Measurements from ENCODE around the gene ARRB1. TPM values are rescaled to one million over a fixed set of nuclear protein-coding genes. Genes with fewer than 3 reads are reported as not detected.

Gene ARRB1
- total RNA-seq, 5 donors from 2014 or later (not counting 1 experiment from before 2014, with no cell fraction given), result 37.2 to 57.3 (median 47.3) TPM

- Mint-ChIP-seq H3K4me1 (peaks cover 0 to 10% (median 5%) of the 10 kb centered on the region in 3 donors), H3K4me3 (no peak overlapping the region), H3K27ac (no peak overlapping the region), H3K9me3 (no peaks in the 10 kb centered on the region), H3K27me3 (no peaks in the 10 kb centered on the region), H3K36me3 (peaks cover 7% of the 10 kb centered on the region)
- Histone ChIP-seq H3K27me3 (replicated peaks in 1 of 2; ENCODE audit: control insufficient read depth in 2 of 2, extremely low read depth in 1 of 2, insufficient read depth in 2 of 2, low read length in 1 of 2) (no peaks in the 10 kb centered on the region), H3K4me1 (ENCODE audit: control insufficient read depth in 1 of 2, extremely low read depth in 1 of 2, insufficient read depth in 2 of 2, low read length in 2 of 2) (no peaks in the 10 kb centered on the region), H3K27ac (ENCODE audit: low read length) (no peak overlapping the region), H3K36me3 (ENCODE audit: control insufficient read depth in 2 of 2, extremely low read depth in 1 of 2, insufficient read depth in 1 of 2, low read length in 1 of 2) (peaks cover 33 to 40% of the 10 kb centered on the region in 2 donors), H3K9me3 (no peaks in the 10 kb centered on the region), H3K4me3 (ENCODE audit: control insufficient read depth in 1 of 2, extremely low read depth in 1 of 2, low read length in 1 of 2) (no peak overlapping the region)
- no peak for DNase-seq
- 90% methylated on average over 3 of the region's 5 CpGs for WGBS (ENCODE audit: insufficient coverage)
- ChIA-PET CTCF (interaction anchor here in 1 of 2 donors (0.7 kb wide), 1 partner anchor 9 kb away, joined by 3 read pairs; no protein-coding TSS in a partner anchor), POLR2A (interaction anchor here in 1 of 2 donors (0.7 kb wide), 1 partner anchor 274 kb away, joined by 10 read pairs; no protein-coding TSS in a partner anchor)
- ATAC-seq (replicated peaks in 1 of 4), result no peak
These were observed 65.6 kb downstream of the ARRB1 start for GRCh38 chr11:75285776-75286360.

DNA sequence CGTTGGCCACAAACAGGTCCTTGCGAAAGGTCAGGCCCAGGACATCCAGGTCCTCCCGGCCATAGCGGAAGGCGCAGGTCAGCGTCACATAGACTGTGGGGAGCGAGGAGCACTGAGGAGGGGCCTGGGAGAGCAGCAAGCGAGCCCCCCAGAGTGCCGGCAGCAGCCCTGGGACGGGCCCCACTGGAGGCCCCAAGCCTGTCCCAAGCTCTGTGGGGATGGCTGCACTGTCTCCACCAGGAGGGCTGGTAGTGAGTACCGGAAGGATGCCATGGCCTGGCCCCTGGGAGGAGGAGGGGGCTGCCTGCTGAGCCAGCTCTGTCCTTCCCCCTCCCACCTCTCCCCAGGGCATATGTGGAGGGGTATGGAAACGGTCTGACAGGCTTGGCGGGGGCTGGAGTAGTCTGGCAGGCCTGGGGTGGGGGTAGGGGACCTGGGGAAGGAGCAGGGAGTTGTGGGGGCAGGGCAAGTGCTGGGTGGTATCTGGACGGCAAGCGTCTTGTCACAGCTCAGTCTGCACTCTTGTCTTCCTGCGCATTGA is 68.0 kb downstream of the ARRB1 start:
- no peak for DNase-seq
- H3K4me1 Mint-ChIP-seq, result peaks cover 13 to 23% (median 17%) of the 10 kb centered on the region in 3 donors
- POLR2A ChIA-PET, result interaction anchor here in 1 of 2 donors (0.6 kb wide), 1 partner anchor 47 kb away, joined by 3 read pairs; no protein-coding TSS in a partner anchor
- H3K36me3 Mint-ChIP-seq, result peaks cover 15% of the 10 kb centered on the region
- CTCF ChIA-PET, result no interaction called here
- Histone ChIP-seq H3K27me3 (replicated peaks in 1 of 2; ENCODE audit: control insufficient read depth in 2 of 2, extremely low read depth in 1 of 2, insufficient read depth in 2 of 2, low read length in 1 of 2) (no peaks in the 10 kb centered on the region), H3K9me3 (no peaks in the 10 kb centered on the region), H3K4me1 (ENCODE audit: control insufficient read depth in 1 of 2, extremely low read depth in 1 of 2, insufficient read depth in 2 of 2, low read length in 2 of 2) (peaks cover under 1 to 19% of the 10 kb centered on the region in 2 experiments), H3K4me3 (ENCODE audit: control insufficient read depth in 1 of 2, extremely low read depth in 1 of 2, low read length in 1 of 2) (no peak overlapping the region), H3K36me3 (ENCODE audit: control insufficient read depth in 2 of 2, extremely low read depth in 1 of 2, insufficient read depth in 1 of 2, low read length in 1 of 2) (peaks cover 18 to 46% of the 10 kb centered on the region in 2 donors), H3K27ac (ENCODE audit: low read length) (no peak overlapping the region)
- no peaks in the 10 kb centered on the region for H3K27me3 Mint-ChIP-seq
- H3K27ac Mint-ChIP-seq, result peak overlapping the region in 1 of 2 donors; percentile 28
- H3K9me3 Mint-ChIP-seq, result no peaks in the 10 kb centered on the region
- no peak for ATAC-seq (replicated peaks in 1 of 4)
- WGBS (ENCODE audit: insufficient coverage), result 100% methylated on average over 10 of the region's 16 CpGs
- H3K4me3 Mint-ChIP-seq, result no peak overlapping the region

DNA sequence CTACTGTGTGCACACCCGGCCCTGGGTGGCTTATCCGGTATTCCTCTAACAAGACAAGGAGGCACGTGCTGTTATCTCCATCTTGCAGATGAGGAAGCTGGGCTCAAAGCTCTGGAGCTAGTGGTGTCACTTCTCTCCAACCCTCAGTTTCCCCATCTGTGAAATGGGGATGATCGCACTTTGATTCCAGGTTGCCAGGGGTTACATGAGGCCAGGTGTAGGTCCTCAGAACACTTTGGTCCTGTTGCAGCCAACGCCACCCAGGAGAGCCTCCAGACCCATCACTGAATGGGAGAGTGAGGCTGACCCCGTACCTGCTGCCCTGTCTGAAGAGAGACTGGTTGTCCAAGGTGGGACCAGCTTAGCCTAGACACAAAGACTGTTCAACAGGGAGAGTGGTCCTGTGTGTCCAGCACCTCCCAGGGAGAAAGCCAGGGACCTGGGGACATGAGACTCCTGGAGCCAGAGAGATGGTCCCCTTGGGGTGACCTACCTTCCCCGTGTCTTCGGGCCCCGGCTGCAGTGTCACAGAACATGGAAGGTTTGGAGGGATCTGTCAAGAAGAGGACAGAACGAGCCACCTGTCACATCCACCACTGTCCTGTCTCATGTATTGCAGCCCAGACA is 69.9 kb downstream of the ARRB1 start:
- Histone ChIP-seq H3K27me3 (replicated peaks in 1 of 2; ENCODE audit: control insufficient read depth in 2 of 2, extremely low read depth in 1 of 2, insufficient read depth in 2 of 2, low read length in 1 of 2) (no peaks in the 10 kb centered on the region), H3K9me3 (no peaks in the 10 kb centered on the region), H3K27ac (ENCODE audit: low read length) (no peak overlapping the region), H3K4me3 (ENCODE audit: control insufficient read depth in 1 of 2, extremely low read depth in 1 of 2, low read length in 1 of 2) (no peak overlapping the region), H3K4me1 (ENCODE audit: control insufficient read depth in 1 of 2, extremely low read depth in 1 of 2, insufficient read depth in 2 of 2, low read length in 2 of 2) (peaks cover 14 to 38% of the 10 kb centered on the region in 2 experiments), H3K36me3 (ENCODE audit: control insufficient read depth in 2 of 2, extremely low read depth in 1 of 2, insufficient read depth in 1 of 2, low read length in 1 of 2) (peaks cover 16 to 50% of the 10 kb centered on the region in 2 donors)
- ChIA-PET POLR2A (interaction anchor here in 1 of 2 donors (0.6 kb wide), 1 partner anchor 104 kb away, joined by 4 read pairs; no protein-coding TSS in a partner anchor), CTCF (interaction anchor here (0.6 to 3.0 kb wide), 4 partner anchors 8 to 103 kb away, joined by 3 to 38 read pairs (median 12); no protein-coding TSS in a partner anchor)
- no peaks in the 10 kb centered on the region for H3K9me3 Mint-ChIP-seq
- H3K27ac Mint-ChIP-seq, result peak overlapping the region; percentile 66 to 78
- no peaks in the 10 kb centered on the region for H3K27me3 Mint-ChIP-seq
- WGBS (ENCODE audit: insufficient coverage), result 76% methylated on average over 7 of the region's 10 CpGs
- peaks cover 20% of the 10 kb centered on the region for H3K36me3 Mint-ChIP-seq
- H3K4me3 Mint-ChIP-seq, result no peak overlapping the region
- ATAC-seq (replicated peaks in 1 of 4) (no peak), DNase-seq (no peak)
- H3K4me1 Mint-ChIP-seq, result peaks cover 28 to 37% (median 32%) of the 10 kb centered on the region in 3 donors

- CTCF ChIA-PET, result interaction anchor here (0.6 to 3.0 kb wide), 14 partner anchors 9 to 137 kb away, joined by 3 to 38 read pairs (median 6); no protein-coding TSS in a partner anchor
- POLR2A ChIA-PET, result interaction anchor here in 1 of 2 donors (0.6 kb wide), 1 partner anchor 104 kb away, joined by 4 read pairs; no protein-coding TSS in a partner anchor
- no peaks in the 10 kb centered on the region for H3K9me3 ChIP-seq
- Mint-ChIP-seq H3K9me3 (no peaks in the 10 kb centered on the region), H3K27ac (peak overlapping the region; percentile 57 to 78), H3K36me3 (peaks cover 20% of the 10 kb centered on the region), H3K27me3 (no peaks in the 10 kb centered on the region), H3K4me3 (no peak overlapping the region), H3K4me1 (peaks cover 34 to 44% (median 39%) of the 10 kb centered on the region in 3 donors)
- 93% methylated on average over 10 of the region's 15 CpGs for WGBS (ENCODE audit: insufficient coverage)
- H3K4me3 ChIP-seq (ENCODE audit: control insufficient read depth in 1 of 2, extremely low read depth in 1 of 2, low read length in 1 of 2), result no peak overlapping the region
- ATAC-seq (replicated peaks in 1 of 4), result no peak
- H3K27ac ChIP-seq (ENCODE audit: low read length), result no peak overlapping the region
- peaks cover 20 to 44% of the 10 kb centered on the region in 2 experiments for H3K4me1 ChIP-seq (ENCODE audit: control insufficient read depth in 1 of 2, extremely low read depth in 1 of 2, insufficient read depth in 2 of 2, low read length in 2 of 2)
- peaks cover 16 to 48% of the 10 kb centered on the region in 2 donors for H3K36me3 ChIP-seq (ENCODE audit: control insufficient read depth in 2 of 2, extremely low read depth in 1 of 2, insufficient read depth in 1 of 2, low read length in 1 of 2)
- no peak for DNase-seq
- H3K27me3 ChIP-seq (replicated peaks in 1 of 2; ENCODE audit: control insufficient read depth in 2 of 2, extremely low read depth in 1 of 2, insufficient read depth in 2 of 2, low read length in 1 of 2), result no peaks in the 10 kb centered on the region
These were observed 70.5 kb downstream of the ARRB1 start for GRCh38 chr11:75280770-75281468.

DNA sequence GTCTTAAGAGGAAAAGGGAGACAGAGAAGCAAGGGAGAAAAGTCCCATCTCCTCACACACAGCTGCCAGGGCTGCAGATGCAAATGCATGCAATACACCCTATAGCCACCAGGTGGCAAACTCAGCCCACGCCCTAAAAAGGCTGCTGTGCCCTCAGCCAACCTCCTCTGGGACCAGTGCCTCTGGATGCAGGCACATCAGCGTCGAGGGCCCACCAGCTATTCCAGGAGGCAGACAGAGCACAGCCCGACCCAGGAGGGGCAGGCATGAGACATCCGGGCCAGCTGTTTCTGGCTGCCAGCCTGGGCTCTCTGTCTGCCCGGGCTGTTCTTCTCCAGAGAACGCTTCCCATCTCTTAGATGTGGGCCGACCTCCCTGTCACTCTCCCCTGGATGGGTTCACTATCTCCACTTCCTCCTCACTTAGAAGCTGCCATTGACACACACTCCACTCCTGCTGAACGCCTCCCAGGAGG is 71.2 kb downstream of the ARRB1 start:
- 0% methylated on average over 3 of the region's 9 CpGs for WGBS (ENCODE audit: insufficient coverage)
- CTCF ChIA-PET, result interaction anchor here (0.5 to 3.0 kb wide), 18 partner anchors 9 to 847 kb away, joined by 3 to 38 read pairs (median 5); no protein-coding TSS in a partner anchor
- no peak overlapping the region for H3K4me3 ChIP-seq (ENCODE audit: control insufficient read depth in 1 of 2, extremely low read depth in 1 of 2, low read length in 1 of 2)
- DNase-seq (peak; percentile 41 to 88 (median 68)), ATAC-seq (replicated peaks in 1 of 4) (peak; percentile 26 to 54 (median 34))
- peaks cover 27 to 49% of the 10 kb centered on the region in 2 experiments for H3K4me1 ChIP-seq (ENCODE audit: control insufficient read depth in 1 of 2, extremely low read depth in 1 of 2, insufficient read depth in 2 of 2, low read length in 2 of 2)
- Mint-ChIP-seq H3K9me3 (no peaks in the 10 kb centered on the region), H3K36me3 (peaks cover 20% of the 10 kb centered on the region), H3K27me3 (no peaks in the 10 kb centered on the region), H3K4me3 (peak overlapping the region in 1 of 3 donors; percentile 49), H3K27ac (peak overlapping the region; percentile 91 to 95), H3K4me1 (peaks cover 41 to 51% (median 45%) of the 10 kb centered on the region in 3 donors)
- H3K27me3 ChIP-seq (replicated peaks in 1 of 2; ENCODE audit: control insufficient read depth in 2 of 2, extremely low read depth in 1 of 2, insufficient read depth in 2 of 2, low read length in 1 of 2), result no peaks in the 10 kb centered on the region
- peaks cover 16 to 45% of the 10 kb centered on the region in 2 donors for H3K36me3 ChIP-seq (ENCODE audit: control insufficient read depth in 2 of 2, extremely low read depth in 1 of 2, insufficient read depth in 1 of 2, low read length in 1 of 2)
- no peaks in the 10 kb centered on the region for H3K9me3 ChIP-seq
- no peak overlapping the region for H3K27ac ChIP-seq (ENCODE audit: low read length)
- POLR2A ChIA-PET, result no interaction called here
